HG03432 (cell line): ENCODE measurements around the gene SYNE3.

Source experiments
- ATAC-seq: cut with Tn5 transposase; IDR thresholded peaks from one replicate; pipeline ENCODE4 v1.9.1; 2021; ENCODE audit warnings: mild to moderate bottlenecking, moderate library complexity; ENCODE audit not compliant: unreplicated experiment

Gene SYNE3

DNA sequence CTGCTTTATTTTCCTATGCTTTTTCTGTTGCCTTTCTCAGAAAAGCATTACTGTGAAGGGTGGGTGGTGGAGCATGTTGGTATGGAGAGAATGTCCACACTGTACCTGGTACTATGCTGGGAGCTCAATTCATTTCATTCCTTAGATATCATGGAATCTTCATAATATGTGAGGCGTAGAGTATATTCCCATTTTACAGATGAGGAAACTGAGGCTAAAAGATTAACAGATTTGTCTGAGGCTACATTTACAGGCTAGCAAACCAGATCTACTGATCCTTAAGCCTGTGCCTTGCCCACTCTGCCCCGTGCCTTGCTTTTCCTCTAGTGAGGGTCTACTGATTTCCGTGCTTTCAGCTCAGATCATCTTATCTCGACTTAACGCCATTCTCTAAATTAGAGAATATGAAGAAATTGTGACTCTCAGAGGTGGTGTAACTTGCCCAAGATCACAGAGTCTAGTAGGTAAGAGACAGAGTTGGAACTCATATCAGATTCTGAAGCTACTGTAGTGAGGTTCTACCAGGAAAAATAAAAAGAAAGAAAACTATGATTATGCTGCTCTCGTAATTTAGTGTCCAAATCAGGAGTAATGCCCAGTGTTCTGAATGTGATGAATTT is 23.9 kb upstream of the SYNE3 start:
- ATAC-seq: no peak

DNA sequence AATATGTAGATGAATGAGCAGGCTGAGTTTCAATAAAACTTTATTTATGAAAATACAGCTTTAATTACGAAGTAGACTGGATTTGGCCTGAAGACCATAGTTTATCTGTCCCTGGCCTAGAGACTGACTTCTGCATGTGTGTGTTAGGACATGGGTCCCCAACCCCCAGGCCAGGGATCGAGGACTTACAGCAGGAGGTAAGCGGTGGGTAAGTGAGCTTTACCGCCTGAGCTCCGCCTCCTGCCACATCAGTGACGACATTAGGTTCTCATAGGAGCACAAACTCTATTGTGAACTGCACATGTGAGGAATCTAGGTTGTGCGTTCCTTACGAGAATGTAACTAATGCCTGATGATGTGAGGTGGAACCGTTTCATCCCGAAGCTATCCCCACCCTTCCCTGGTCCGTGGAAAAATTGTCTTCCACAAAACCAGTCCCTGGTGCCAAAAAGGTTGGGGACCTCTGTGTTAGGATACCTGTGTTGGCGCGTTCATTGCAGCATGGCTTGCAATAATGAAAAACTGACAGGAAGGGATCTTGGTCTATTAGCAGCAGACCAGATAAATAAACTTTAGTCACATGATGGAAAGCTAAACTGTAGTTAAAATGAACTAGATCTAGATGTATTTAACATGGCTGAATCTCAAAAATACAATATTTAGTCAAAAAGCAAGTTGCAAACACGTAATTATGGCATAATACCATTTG is 22.5 kb upstream of the SYNE3 start:
- no peak for ATAC-seq

DNA sequence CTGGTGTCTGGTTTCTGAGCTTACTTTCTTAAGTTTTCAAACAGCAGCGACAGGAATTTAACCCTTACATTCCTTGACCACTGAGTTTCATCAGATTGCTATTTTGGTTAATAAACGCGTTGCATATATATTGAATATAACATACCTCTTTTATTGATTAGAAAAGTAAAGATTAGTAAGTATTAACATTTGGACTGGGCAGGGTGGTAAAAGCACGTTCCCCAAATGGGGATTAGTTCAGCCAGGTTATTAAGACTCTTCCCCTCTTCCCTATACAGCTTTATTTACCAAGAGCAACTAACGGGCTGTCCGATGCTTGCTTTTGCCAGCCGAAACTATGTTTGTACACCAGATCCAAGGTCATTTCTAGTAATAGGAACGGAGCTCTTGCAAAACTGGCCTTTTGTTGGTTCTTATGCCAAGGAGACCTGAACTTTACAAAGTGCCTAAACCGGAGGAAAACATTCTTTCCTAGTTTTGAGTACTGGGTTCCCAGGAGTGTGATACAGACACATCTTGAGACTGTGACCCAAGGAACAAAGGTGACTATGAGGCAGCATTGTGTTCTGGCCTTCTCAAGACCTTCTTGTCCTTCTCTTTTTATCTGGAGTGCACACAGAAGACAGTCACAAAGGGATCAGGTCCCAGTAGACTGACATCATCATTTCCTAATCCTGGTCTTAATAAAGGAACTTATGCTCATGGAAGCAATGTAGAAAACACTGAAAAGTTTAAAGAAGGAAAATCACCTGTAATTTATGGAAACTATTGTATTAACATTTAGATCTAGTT is 21.0 kb upstream of the SYNE3 start:
- no peak for ATAC-seq

DNA sequence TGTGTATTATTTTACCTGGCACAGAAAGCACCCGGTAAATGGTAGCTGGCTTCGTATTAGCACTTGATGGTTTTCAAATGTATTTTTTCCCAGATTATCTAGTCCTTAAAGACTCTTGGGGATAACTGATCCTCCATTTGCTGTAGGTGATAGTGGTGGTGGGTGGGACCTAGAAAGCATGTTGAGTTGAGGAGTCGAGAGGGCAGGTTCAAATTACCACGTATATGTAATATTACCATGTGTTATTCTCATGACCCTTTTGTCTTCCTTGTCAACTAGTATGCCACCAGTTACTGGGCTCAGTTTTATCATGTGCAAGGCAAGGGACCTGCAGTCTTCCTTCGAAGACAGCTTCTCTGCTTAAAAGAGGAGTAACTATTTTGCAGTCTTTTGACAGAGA is 20.2 kb upstream of the SYNE3 start:
- no peak for ATAC-seq

DNA sequence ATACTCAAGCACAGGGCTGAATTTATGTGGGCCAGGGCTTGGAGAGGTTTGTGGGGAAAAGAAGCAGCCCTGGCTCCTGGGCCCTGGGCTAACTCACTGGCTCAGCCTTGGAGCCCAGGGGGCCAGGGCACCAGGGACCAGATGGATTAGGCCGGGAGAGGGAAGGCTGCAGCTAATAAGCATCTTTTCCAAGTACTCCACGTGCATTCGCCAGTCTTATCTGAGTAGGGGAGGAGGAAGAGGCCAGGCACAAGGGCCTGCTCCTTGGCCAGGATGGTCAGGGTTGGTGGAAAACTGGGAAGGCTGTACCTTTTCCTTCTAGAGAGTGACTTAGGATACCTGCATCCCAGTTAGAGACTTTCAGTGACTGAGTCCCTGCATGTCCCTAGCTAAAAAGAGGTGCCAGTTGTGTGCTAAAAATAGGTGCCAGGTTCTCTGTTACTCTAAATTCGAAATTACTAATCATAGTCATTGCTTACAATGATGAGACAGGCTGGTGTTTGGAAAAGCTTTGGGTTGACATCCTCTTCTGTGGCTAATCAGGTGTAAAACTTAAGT is 19.7 kb upstream of the SYNE3 start:
- ATAC-seq: no peak

DNA sequence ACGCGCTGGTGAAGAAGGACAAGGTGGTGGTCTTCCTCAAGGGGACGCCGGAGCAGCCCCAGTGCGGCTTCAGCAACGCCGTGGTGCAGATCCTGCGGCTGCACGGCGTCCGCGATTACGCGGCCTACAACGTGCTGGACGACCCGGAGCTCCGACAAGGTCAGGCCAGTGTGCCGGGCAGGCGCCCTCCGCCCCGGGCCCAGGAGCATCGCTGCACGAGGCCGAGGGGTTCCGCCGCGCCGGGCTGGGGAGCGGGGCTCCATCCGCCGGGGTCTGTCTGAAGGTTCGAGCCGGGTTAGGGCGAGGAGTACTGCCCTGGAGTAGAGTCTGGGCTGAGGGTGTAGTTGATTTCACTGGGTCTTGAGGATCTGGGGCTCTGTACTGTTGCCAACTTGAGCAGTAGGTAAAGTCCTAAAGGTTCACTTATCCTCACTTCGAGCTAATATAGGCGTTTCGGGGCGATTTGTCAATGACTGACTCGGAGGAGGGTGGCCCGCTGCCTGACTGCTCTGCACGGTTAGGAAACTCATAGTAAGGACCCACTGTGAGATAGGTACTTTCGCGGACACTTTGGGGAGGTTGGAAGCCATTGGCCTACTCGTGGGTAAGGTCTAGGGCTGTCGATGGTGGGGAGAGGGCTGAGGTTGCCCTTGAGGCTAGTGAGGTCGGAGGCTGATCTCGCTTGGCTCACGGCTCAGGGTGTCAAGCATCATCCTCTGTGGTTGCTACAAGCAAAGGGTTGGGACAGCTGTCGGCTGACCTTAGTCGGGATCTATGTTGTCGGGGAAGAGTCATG is 19.0 kb upstream of the SYNE3 start:
- ATAC-seq: peak; percentile 4

DNA sequence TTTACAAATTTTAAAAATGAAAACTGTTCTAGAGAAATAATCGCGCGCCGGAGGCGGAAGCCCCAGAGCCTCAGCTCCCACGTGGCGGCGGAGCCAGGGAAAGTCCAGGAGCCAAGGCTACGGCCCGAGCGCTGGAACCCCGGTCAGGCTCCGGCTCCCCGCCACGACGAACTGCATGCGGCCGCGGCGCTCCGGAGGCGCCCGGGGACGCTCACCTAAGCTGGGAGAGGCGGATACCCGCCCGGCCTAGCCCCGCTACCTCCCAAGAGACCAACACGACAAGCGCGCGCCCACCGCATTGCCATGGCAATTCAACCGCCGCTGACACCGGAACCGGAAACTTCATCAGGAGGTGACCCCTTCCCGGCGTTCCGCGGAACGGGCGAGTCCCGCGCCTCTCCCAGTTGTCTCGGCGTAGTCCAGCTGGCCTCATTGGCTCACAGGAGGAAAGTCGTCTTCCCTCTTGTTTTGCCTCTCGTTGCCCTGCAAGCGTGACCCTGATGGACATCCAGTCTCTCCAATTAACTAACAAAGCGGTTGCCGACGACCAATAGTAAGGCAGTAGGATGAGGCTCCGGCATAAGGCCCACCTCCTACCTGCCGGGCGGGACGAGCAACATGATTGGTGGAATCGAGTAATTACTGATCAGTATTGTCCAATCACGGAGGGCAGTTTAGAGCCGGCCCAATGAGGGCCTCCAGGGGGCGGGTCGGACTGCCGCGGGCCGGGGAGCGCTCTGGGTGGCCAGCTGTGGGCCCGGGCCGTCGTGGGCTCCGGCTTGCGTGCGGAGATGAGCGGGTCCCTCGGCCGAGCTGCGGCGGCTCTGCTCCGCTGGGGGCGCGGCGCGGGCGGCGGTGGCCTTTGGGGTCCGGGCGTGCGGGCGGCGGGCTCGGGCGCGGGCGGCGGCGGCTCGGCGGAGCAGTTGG is 18.1 kb upstream of the SYNE3 start, which contains the start of gene GLRX5:
Gene GLRX5, plus strand, starts transcription at position 752 of the 927 bp plus-strand sequence. Its CDS starts 40 bp downstream, at position 792.
- ATAC-seq: peak; percentile 92

DNA sequence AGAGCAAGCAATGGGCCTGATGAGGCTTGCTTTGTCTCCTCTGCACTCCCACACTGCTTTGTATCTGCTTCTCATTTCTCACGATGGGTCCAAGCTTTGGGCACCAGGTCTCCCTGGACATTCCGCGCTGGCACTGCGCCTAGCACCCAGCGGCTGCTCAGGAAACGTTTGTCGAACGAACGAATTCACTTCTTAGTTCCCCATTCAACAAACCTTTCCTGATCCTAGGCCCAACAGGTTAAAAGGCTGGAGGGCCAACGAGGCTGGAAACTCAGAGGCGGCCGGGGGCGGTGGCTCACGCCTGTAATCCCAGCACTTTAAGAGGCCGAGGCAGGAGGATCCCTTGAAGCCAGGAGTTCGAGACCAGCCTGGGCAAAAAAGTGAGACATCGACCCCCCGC is 17.4 kb upstream of the SYNE3 start:
- ATAC-seq: no peak

DNA sequence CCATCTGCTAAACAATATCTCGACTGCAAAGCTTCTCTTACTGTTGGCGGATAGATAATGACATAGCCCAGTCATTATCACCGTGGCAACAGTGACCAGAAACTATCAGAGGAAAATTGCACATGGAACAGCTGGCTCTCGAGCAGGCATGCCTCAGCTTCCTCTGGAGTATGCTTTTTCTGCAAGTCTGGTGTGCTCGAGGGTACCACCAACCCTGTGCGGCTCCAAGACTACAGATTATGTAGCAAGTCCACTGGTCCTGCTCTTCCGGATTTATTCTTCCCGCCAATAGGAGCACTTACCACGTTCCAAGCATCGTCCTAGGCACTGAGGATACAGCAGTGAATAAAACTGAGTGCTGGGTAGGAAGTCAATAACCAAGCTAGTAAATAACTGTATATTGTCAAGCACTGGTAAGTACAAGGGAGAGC is 17.0 kb upstream of the SYNE3 start:
- no peak for ATAC-seq

DNA sequence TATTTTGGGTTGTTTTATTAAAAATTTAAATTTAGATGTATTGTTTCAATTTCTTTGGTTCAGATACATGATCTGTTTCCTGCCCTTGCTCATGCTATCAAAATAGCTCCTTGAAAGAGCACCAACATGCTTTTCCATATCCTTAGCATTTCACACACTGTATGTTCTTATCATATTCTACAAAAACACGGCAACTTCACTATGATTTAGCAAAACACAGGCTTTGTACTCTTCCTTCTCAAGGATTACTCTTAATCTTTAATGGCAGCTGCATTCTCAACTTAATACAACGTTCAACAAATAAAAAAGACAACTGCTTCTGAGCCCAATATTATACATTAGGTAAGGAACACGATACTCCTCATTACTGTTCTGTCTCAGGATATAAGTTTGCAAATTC is 15.5 kb upstream of the SYNE3 start:
- no peak for ATAC-seq

DNA sequence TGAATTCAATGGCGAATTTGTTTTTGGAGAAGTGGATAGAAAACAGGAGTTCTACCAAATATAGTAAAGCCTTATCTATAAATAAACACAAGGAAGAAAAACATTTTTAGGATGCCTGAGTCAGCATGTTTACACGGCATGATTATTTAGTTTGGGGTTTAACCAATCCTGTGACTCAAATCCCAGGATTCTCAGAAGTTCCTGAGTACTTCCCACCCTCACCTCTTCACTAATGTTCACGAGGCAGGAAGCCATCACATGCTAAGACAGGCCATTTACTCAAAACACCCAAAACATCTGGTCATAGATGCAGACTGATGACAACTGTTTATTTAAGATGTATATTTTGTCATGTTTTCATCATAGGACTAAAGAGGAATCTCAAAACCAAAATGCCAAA is 15.0 kb upstream of the SYNE3 start:
- no peak for ATAC-seq

DNA sequence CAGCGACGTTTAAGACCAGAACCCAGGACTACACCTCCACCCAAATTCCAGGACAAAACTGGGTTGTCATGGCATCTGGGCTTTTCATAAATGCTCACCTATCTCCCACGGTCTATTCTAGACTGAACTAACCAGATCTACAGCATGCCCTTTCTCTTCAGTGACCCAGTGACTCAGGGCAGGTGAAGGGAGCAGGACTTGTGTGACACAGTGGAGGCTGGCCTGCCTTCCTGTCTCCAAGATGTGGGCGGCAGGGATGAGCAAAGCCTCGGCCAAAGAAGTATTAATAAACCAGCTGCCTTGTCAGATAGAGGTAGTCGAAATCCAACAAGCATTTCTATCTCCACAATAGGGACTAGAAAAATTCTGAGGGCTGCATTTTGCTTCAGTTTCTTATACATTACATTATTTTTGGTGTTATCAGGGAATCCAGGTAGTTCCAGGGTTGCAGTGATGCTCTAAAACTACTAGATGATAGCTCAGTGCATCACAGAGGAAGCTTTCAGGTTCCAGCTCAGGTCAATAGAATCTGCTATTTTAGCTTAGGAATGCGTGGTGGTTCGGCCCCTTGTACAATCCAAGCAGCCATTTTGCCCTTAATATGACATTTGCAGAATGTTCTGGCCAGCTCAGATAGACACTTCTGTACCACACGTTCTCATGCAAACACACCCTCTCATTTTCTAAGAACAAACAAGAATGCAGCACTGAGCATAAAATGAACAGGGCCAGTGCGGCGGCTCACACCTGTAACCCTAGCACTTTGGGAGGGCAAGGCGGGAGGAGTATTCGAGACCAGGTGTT is 14.2 kb upstream of the SYNE3 start:
- no peak for ATAC-seq

DNA sequence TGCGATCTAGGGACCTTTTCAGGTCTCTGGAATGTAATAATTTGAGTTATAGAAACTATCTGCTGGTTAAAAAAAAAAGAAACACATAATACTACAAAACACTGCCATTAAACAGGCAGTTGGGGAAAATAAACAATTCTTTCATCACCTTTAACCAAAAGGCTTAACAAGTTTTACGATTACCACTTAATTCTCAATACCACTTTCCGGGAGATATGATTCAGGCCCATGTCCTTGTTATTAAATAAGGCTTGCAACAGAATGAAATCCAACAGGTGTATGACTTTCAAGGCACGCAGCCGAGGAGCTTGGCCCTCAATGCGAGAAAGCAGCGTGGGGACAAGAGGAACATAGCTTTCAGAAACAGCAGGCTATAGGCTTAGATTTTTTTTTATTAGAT is 12.8 kb upstream of the SYNE3 start:
- ATAC-seq: no peak

DNA sequence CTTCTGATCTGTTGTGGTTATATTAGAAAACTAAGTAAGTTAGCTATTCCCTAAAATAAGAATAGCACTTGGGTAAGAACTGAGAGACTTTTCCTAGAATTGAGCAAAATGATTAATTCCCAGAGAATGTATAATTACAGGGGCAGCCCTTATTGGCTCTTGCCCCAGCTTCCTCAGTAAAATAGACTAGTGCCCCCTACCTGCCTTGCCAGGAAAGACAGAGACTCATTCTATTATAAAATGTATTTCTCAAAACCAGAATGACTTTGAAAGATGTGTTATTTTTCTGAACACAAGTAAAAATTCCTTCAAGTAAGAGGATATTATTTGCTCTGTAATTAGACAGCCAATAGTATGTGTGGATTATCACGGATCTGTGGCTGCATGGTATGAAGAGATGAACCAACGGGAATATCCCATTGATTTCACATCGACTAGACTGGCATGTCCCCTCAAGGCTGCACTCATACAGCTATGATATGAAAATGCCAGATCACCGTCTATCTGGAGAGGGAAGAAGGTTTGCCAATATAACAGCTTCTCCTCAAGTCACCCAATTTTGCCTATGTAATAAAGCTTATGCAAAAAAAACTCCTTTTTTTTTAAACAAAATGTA is 11.0 kb upstream of the SYNE3 start:
- peak; percentile 43 for ATAC-seq

DNA sequence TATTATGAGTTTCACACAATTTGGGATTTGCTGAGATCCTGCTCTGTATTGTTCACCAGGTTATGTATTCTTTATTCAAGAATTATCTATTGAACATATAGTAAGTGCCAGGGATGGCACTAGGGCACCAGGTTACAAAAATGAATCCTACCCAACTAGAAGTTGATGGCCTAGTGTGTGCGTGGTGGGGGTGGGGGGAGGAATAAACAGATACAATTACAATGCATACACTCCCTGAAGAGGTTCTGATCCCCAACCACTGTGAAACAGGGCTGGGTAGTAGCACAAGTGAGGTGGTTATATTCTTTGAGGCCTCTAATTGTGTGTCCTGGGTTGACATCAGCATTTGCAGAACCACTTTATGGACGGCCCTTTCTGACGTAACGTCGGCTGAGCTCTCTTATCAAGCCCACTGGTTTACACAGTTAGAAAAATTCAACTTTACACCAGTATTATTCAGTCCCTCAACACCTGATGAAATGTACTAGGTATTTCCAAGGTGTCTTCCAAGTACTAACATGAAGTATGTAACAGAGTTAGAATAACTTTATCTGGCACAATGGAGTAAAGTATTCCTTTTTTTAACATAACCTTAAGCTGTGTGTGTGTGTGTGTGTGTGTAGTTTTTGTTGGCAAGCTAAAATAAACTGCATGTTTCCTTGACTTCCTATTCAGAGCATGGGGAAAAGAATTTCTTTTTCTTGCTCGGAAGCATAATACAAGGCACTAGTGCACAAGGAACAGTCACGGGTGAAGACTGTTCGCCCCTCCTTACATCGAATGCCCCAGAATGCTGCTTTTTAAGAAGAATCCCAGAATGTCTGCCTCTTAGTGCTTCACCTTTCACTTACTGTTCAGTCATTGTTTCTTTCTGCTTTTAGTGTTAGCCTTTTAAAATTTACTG is 10.3 kb upstream of the SYNE3 start:
- ATAC-seq: no peak

DNA sequence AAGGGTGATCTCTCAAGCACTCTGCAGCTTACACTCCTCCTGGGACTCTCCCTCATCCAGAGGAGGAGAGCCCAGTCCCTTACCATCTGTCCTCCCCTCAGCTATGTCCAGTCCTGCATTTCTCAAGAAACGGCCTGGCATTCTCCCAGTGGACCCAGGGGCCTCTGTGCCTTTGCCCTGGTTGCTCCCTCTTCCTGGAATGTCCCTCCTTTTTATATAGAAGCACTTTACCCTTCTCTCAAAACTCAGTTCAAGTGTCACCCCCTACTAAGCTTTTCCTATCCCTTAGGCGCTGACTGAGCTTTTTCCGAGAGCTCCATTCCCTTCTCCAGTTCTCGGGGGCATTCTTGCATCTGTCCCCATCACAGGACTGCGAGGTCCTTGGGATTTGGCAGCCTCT is 9.5 kb upstream of the SYNE3 start:
- no peak for ATAC-seq

DNA sequence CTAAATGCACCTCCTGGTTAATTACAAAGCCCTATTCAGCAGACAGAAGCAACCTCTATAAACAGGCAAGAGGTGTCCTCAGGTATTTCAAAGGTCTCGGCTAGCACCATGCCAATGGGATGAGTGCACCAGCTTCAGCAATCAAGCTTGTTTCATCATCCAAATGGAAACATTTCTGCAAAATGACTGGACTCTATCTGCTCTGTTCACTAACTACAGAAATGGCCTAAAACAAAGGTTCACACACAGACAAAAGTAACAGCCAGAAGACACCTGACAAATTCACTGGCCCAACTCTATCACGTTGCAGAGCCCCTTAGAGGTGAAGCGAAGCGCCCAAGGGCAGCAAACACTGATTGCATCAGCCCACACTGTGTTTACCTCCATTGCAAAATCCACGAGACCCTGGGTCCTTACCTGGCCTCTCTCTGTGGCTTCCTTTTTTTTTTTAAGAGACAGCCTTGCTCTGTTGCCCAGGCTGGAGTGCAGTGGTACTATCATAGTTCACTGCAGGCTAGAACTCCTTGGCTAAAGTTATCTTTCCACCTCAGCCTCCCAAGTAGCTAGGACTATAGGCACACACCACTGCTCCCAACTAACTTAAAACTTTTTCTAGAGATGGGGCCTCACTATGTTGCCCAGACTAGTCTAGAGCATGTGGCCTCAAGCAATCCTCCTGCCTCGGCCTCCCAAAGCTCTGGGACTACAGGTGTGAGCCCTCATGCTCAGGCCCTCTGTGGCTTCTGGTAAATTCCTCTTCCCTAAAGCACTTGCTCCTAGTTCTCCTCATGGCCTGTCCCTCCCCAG is 8.5 kb upstream of the SYNE3 start:
- ATAC-seq: no peak
